ENCODE results near the gene CORO1A.
"Not testable (repeated sequence)": the region's sequence is repeated elsewhere in the genome, so short reads cannot be mapped to it uniquely, and the experiment has no call there.

CORO1A gene

GRCh38 chr16:30170145-30170544, 13.3 kb upstream of the CORO1A start:
- not testable (repeated sequence) for DNase-seq (ENCODE audit: low spot score)

DNA sequence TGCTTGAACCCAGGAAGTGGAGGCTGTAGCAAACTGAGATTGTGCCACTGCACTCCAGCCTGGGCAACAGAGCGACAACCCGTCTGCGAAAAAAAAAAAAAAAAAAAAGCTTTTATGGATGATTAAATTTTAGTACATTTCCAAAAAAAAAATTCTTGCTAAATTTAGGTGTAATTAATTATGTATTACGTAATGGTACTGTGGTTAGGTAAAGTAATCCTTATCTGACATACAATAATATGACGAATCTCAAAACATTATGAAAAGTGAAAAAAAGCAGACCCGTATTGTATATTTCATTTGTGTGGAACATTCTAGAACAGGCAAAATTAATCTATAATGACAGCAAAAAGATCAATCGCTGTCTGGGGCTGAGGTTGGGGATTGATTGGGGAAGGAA, 10.3 kb upstream of the CORO1A start:
- DNase-seq (ENCODE audit: low spot score): no peak

GRCh38 chr16:30176876-30177275, 6.5 kb upstream of the CORO1A start:
- not testable (repeated sequence) for DNase-seq (ENCODE audit: low spot score)

GRCh38 chr16:30179195-30179594, 4.2 kb upstream of the CORO1A start:
- no peak for DNase-seq (ENCODE audit: low spot score)

- no peak for DNase-seq (ENCODE audit: low spot score)
Measured at GRCh38 chr16:30179931-30180330, 3.5 kb upstream of the CORO1A start.

DNA sequence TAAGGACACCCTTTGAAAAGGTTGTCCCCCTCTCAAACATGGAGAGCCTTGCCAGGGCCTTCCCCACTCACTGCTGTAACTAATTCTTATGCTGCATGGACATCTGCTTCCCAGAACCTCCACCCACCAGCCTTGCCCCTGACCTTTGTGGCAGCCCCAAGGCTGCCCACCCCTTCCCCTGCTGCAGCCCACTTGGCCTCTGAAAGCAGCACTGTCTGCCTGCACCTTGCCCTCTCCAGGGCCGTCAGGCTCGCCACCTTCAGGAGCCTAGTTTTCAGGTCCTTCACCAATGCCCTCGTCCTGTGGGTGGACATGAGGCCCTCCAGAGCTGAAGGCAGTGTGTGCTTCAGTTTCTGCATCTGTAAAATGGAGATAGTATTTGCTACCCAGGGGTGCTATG, 2.7 kb upstream of the CORO1A start:
- DNase-seq (ENCODE audit: low spot score): no peak

DNA sequence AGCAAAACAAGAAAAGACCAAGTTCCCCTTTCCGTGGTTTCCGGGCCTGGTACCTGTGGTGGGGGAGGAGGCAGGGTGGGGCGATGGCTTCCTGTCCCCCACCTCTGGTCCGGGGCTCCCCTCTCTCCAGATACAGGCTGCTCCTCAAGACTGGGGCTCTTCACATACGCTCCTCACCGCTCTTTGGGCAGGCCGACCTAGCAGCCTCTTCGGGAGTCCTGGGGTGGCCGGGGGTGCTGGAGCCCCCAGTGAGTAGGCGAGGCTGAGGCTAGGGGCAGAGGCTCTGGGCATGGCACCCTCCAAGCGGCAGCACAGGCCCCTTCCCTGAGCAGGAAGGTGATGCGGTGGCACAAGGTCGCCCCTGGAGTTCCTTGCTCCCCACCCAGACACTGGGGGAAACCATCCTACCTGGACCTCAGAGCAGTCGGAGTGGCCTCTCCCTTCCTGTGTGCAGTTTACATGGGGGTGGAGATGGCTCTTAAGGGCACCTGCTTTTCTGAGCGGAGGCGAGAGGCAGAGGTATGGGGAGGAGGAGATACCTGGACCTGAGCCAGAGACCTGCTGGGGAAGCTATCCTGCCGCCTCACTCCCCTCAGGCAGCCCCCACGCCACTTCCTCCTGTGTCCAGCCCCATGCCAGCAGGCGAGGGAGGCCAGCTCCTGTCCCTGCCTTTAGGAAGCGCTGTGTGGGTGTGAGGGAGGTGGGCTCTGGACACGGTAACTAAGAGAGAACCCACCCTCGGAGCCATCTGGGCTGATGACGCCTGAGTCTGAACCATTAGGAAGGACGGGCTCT, 891 bp downstream of the CORO1A start:
- DNase-seq (ENCODE audit: low spot score): peak; percentile 81

- DNase-seq (ENCODE audit: low spot score): peak; percentile 60
Measured at GRCh38 chr16:30184891-30185682, 1.7 kb downstream of the CORO1A start.

- peak; percentile 81 for DNase-seq (ENCODE audit: low spot score)
Measured at GRCh38 chr16:30185683-30186421, 2.5 kb downstream of the CORO1A start.

- no peak for DNase-seq (ENCODE audit: low spot score)
Measured at GRCh38 chr16:30186444-30186781, 3.0 kb downstream of the CORO1A start.

DNA sequence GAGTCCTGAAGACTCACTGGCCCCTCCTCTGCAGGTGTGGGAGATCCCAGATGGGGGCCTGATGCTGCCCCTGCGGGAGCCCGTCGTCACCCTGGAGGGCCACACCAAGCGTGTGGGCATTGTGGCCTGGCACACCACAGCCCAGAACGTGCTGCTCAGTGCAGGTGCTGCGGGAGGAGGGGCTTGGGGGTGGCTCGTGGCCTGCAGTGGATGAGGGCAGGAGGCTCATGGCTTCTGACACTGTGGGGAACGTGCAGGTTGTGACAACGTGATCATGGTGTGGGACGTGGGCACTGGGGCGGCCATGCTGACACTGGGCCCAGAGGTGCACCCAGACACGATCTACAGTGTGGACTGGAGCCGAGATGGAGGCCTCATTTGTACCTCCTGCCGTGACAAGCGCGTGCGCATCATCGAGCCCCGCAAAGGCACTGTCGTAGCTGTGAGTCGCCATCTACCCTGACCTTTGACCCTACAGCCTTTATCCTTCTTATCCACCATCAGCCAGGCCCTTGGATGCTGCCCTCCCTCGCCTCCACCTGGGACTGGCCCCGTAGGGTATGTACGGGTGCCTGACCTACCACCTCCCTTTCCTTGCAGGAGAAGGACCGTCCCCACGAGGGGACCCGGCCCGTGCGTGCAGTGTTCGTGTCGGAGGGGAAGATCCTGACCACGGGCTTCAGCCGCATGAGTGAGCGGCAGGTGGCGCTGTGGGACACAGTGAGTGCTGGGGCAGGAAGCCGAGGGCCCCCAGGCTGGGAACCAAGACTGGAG, 3.6 kb downstream of the CORO1A start:
- DNase-seq (ENCODE audit: low spot score): peak; percentile 74

DNA sequence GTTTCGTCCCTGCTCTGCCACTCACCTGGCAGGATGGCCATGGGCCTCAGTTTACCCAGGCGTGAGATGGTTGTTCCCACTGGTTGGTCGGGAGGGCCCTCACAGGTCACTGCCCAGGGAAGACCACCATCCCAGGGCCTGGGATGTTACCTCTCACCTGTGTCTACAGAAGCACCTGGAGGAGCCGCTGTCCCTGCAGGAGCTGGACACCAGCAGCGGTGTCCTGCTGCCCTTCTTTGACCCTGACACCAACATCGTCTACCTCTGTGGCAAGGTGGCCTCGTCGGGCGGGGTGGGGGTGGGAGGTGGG, 4.1 kb downstream of the CORO1A start:
- no peak for DNase-seq (ENCODE audit: low spot score)

GRCh38 chr16:30187971-30188561, 4.7 kb downstream of the CORO1A start:
- DNase-seq (ENCODE audit: low spot score): no peak

- not testable (repeated sequence) for DNase-seq (ENCODE audit: low spot score)
Measured at GRCh38 chr16:30191158-30191557, 7.8 kb downstream of the CORO1A start.

DNA sequence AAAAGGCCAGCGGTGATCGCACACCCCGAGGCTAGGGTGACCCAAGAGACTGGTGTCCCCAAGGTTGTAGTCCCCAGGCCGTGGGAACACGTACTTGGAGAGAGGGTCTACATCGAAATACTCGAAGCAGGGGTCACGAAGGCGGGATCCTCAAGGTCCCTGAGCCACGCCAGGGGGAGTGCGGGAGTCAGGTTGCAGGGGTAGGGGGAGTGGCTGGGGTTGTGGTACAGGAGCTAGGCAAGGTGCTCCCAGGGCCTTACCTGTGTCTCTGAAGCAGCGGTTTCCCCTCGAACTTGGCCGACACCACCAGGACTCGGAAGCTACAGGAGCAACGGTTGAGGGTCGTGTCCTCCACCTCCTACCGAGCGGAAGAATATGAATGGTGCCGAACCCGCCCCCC, 9.7 kb downstream of the CORO1A start:
- not testable (repeated sequence) for DNase-seq (ENCODE audit: low spot score)

DNA sequence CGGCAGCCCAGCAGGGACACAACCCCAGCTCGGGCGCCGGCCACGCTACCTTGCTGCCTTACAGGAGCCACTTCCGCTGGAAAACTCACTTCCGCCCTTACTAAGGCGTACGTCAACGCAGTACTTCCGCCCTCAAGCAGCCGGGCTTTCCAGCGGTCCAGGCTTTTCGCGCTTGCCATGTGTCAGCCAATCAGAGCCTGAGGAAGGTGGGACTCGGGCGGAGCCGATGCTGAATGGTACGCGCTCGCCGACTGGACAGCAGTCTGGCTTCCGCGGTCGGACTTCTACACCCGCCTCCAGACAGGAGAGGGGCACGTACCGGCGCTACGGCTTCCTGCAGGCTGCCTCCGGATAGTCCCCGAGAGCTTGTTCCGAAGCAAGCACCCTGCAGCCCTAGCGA, 10.2 kb downstream of the CORO1A start, which contains the start of the genes BOLA2B and SLX1A:
TSS of gene BOLA2B (minus strand) at position 52 of the 400 bp plus-strand sequence. CDS start 71 bp downstream, outside the sequence.
TSS of gene SLX1A (plus strand) at position 261 of the 400 bp plus-strand sequence. CDS start 210 bp downstream, outside the sequence.
- not testable (repeated sequence) for DNase-seq (ENCODE audit: low spot score)

- DNase-seq (ENCODE audit: low spot score): not testable (repeated sequence)
Measured at GRCh38 chr16:30194172-30194925, 10.9 kb downstream of the CORO1A start.

- not testable (repeated sequence) for DNase-seq (ENCODE audit: low spot score)
Measured at GRCh38 chr16:30197001-30197400, 13.6 kb downstream of the CORO1A start.

GRCh38 chr16:30199049-30199448, 15.6 kb downstream of the CORO1A start, which contains the start of gene SULT1A3:
Gene SULT1A3 (plus strand): TSS chr16:30199255. CDS start chr16:30200729, 1,474 bp downstream.
- not testable (repeated sequence) for DNase-seq (ENCODE audit: low spot score)

GRCh38 chr16:30199608-30200343, 16.4 kb downstream of the CORO1A start:
- not testable (repeated sequence) for DNase-seq (ENCODE audit: low spot score)

All from NAMALWA (cell line).